NOMO-1 (cell line): ENCODE measurements around the gene TEF.
"Not testable (repeated sequence)": the region's sequence is repeated elsewhere in the genome, so short reads cannot be mapped to it uniquely, and the experiment has no call there.

Experiments used
- DNase-seq, 2 experiments: peaks; one replicate each; lab custom pipeline; 2025; ENCODE audit not compliant: unreplicated experiment in 2 of 2; lab: John Stamatoyannopoulos, UW

The TEF gene

GRCh38 chr22:41377846-41378245 lies 3.9 kb upstream of the TEF start:
- peak in 1 of 2 experiments; percentile 30 for DNase-seq

DNA sequence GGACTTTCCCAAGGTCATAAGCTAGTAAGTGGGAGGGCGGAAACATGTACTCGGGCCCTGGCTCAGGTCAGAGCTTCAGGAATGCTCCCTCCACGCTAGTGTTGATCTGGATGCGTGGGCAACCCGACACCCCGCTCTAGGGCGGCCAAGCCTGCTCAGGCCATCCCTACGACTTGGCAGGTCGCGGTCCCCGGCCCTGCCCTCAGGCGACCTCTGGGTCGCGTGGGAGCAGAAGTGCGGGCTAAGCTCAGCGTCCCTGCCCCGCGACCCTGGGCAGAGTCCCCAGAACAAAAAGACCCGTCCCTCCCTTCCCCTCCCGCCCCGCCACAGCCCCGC lies 781 bp upstream of the TEF start:
- no peak for DNase-seq

- no peak for DNase-seq
Observed at GRCh38 chr22:41382098-41382578, 396 bp downstream of the TEF start.

DNA sequence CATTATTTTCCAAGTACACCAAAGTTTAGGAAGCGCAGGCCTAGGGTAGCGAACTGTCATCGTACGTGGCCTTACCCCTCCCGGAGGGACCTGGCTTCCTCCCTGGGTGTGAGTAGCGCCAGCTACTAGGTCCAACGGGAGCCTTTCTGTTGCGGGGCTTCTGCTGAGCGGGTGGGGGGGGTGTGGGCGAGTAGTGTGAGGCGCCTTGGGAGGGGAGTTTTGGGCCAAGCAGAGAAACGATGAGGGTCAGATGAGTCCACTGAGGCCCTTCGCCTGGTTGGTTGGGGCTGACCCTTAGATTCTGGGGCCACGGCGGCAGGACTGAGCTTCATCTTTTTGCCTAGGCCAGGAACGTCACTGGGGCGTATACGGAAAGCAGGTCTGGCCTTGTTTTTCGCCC lies 868 bp downstream of the TEF start:
- DNase-seq: no peak

GRCh38 chr22:41383085-41383484 lies 1.3 kb downstream of the TEF start:
- no peak for DNase-seq

- DNase-seq: no peak
Observed at GRCh38 chr22:41384128-41384527, 2.4 kb downstream of the TEF start.

- DNase-seq: no peak
Observed at GRCh38 chr22:41387341-41387740, 5.6 kb downstream of the TEF start.

- DNase-seq: no peak
Observed at GRCh38 chr22:41394012-41394356, 12.2 kb downstream of the TEF start.

DNA sequence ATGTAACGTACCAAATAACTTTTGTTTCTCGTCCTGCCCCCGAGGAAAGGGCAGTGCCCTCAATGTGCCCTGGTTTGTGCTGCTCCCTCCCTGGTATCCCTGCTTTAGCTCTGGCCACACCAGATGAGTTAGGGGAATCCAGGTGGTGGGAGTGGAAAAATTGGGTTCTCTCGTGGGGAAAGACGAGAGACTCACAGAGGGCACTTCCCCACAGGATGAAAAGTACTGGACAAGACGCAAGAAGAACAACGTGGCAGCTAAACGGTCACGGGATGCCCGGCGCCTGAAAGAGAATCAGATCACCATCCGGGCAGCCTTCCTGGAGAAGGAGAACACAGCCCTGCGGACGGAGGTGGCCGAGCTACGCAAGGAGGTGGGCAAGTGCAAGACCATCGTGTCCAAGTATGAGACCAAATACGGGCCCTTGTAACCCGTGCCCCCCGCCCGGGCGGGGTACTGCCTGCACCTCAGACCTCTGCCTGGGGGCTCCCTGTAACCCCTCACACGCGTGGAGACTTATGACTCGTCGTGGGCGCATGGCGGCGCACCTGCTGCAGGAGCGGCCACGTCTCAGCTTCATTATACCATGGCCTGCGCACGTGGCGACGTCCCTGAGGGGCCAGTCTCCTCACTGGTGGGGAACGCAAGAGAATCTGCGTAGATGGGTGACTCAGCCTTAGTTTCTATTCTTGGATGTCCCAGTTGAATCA lies 13.9 kb downstream of the TEF start:
- DNase-seq: no peak

DNA sequence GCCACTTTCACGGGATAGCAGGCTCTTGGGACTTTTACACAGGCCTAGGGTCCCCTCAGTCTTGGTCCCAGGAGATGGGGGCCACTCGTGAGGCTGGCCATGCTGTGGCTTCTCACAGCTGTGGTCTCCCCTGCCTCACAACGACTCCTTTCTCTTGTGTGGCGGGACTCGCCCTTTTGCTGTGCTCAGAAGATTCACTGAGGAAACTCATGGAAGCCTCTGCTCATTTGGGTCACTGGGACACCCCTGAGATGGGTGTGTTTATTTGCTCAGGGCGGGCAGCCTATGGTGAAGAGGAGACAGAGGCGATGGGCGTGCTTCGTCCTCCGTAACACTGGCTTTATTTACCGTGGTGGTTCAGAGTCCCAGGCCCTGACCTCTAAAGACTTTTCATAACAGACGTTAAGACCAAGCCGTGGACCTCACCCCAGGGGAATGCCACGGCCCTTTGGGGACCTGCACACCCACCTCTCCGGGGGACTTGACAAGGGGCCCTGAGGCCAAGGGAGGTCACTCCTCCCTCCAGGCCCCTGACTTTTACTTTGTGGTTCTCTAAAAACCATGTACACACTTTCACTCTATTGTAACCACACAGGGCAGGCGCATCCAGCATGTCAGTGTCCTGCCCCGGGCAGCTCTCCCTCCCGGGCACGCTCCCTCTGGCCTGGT lies 15.5 kb downstream of the TEF start:
- DNase-seq: no peak

GRCh38 chr22:41398921-41399320 lies 17.2 kb downstream of the TEF start:
- no peak for DNase-seq

- no peak for DNase-seq
Observed at GRCh38 chr22:41401781-41402648, 20.3 kb downstream of the TEF start.

GRCh38 chr22:41402851-41403250 lies 21.1 kb downstream of the TEF start:
- not testable (repeated sequence) for DNase-seq

DNA sequence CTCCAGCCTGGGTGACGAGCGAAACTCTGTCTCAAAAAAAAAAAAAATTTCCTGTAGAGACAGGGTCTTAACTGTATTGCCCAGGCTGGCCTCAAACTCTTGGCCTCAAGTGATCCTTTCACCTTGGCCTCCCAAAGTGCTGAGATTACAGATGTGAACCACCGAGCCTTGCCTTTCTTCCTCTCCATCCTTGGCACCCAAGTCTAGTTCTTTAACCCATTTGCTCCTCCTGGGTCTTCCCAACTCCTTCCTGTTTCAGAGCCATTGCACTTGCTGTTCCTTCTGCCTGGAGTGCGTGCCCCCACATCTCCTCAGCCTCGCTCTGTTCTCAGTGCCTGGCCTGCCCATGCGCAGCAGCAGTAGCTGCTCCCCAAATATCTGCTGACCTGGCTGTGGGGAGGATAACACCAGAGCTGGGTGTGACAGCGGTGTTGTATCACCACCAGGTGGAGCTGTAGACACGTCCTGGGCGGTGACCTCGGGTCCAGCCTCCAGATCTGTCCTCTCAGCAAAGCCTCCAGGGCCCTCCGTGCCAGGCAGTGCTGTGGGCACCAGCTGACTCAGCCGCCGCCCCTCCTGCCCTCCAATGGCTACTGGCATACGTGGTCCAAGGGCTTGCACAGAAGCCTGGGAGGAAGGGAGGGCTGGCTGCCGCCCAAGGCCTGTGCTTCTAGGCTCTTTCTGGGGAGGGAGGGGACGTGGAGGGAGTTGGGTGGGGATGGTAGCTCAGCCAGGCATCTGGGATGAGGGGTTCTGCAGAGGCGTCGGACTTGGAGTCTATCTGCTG lies 22.0 kb downstream of the TEF start:
- peak; percentile 67 to 75 for DNase-seq

DNA sequence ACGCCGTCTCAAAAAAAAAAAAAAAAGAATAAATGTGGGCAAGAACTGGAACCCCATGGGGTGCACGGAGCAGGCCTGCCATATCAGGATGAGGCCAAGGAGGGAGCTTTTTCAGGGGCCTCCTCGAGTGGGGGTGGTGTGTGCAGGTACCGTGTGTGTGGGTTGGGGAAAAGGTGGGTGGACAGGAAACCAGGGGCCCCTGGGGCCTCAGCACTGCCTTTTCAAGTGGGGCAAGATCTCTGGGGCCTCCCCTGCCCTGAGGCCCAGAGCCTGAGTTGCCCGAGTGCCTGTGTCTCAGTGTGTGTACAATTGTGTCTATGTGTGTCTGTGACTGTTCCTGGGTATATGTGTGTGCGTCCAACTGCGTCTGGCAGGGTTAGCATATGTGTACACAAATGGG lies 23.8 kb downstream of the TEF start:
- DNase-seq: no peak

DNA sequence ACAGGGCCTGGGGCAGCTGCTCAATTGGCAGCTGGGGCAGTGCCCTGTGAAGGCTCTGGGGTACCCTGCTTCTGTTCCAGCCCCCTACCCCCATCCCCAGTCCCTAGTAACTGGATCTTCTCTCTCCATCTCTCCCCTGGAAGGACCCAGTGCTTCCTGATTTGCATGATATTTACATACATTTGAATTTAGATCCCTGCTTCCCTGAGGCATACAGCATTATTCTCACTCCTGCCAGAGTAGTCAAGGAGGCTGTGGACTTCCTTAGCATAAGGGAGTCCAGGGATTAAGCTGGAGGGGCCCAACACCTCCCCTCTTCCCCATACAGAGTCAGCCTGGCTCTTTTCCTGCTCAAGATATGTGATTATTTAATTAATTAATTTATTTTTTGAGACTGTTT lies 24.7 kb downstream of the TEF start:
- DNase-seq: no peak

DNA sequence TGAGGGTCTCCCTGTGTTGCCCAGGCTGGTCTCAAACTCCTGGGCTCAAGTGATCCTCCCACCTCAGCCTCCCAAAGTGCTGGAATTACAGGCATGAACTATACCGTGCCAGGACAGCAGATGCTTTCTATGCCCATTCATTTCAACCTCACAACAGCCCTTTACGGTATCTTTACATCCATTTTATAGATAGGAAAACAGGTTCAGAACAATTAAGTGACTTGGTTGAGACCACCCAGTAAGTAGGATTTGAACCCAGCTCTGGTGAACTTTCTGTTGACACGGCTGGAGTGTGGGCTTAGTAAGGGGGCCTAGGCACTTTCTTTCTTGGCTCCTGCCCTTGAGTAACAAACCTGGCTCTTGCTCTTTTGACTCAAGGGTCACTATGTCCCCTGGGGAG lies 25.7 kb downstream of the TEF start:
- DNase-seq: no peak

- no peak for DNase-seq
Observed at GRCh38 chr22:41408665-41409064, 26.9 kb downstream of the TEF start.

DNA sequence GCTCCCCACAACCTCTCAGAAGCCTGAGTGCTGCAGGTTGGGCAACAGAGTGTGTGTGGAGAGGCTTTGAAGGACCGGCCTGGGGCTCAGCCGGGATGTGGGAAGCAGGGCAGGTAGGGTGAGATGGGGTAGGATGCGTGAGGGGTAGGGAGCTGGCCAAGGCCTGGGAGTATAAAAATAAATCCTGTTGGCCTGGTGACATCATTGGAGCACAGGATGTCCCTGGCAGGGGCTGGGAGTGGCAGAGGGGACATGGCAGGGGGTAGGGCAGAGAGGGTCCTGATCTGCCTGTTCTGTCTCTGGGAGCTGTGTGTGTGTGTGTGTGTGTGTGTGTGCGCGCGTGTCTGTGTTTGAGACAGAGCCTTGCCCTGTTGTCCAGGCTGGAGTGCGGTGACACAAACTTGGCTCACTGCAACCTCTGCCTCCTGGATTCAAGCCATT lies 28.6 kb downstream of the TEF start:
- DNase-seq: no peak

DNA sequence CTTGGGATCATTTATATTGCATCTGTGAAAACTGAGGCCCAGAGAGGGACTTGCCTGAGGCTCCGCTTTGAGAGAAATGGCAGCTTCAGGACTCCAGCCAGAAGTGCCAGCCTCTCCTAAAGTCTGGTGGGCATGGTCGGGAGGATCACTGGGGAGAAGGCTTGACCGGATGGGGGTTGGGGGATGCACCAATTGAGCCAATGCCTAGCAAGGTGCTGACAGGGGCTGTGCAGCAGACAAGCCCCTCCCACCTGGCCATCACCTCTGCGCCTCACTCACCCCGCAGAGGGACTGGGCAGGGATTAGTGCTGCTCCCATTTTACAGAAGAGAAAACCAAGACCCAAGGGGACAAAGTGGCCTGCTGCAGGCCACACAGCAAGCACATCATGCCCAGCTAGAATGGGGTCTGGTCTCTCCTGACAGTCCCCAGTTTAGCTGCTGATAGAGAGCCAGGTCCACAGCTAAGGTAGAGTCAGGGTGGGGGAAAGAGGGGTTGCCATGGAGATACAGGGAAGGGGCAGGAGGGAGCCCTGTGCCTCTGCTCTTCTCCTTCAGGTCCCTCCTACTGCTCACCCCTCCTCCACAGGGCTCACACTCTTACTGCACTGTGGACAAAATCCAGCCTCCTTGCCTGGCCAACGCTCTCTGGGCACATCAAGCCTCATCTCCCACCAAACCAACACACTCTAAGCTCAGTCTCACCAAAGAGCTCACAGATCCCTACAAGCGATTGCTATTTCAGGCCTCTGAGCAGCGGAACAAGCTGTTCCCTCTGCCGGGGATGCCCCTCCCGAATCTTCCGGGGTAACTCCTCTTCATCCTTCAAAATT lies 29.5 kb downstream of the TEF start:
- DNase-seq: no peak
